ENCODE measurements around the gene PDCD7.
A peak's percentile ranks its signal among the peaks of the same experiment; 100 is the strongest.

DNA sequence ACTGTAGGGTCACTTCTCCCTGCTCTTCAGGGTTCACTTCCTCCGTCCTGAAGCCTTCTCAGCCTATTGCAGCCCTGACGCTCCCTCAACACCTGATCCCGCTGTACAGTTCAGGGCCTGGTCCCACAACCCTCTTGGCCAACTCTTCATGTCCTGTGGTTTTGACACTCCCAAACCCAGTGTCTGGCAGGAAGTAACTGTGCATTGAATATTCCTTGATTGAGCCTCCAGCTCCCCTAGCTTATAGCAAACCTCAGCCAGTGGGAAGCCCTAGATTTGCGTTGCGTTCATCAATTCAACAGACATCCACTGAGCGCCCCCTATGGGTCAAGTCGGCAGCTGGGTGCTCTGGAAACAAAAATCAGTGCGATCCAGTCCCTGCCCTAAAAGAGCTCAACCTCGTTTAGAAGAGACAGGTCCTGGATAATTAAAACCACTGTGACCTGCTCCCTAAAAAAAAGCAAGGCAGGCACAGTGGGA lies 32.2 kb downstream of the PDCD7 start:
- TF ChIP-seq, protein P1, sequence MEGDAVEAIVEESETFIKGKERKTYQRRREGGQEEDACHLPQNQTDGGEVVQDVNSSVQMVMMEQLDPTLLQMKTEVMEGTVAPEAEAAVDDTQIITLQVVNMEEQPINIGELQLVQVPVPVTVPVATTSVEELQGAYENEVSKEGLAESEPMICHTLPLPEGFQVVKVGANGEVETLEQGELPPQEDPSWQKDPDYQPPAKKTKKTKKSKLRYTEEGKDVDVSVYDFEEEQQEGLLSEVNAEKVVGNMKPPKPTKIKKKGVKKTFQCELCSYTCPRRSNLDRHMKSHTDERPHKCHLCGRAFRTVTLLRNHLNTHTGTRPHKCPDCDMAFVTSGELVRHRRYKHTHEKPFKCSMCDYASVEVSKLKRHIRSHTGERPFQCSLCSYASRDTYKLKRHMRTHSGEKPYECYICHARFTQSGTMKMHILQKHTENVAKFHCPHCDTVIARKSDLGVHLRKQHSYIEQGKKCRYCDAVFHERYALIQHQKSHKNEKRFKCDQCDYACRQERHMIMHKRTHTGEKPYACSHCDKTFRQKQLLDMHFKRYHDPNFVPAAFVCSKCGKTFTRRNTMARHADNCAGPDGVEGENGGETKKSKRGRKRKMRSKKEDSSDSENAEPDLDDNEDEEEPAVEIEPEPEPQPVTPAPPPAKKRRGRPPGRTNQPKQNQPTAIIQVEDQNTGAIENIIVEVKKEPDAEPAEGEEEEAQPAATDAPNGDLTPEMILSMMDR (conservative IDR thresholded peaks at IDR 0.05; ENCODE audit: low read depth, low read length), result peak; percentile 79
- no peak for TF ChIP-seq BHLHE40 (IDR thresholded peaks at IDR 0.05; ENCODE audit: low read depth, low read length)
- no peak for TF ChIP-seq POLR2A (IDR thresholded peaks at IDR 0.05; ENCODE audit: low read depth, low read length)
- TF ChIP-seq CEBPB (IDR thresholded peaks at IDR 0.05; ENCODE audit: low read depth, low read length), result no peak
- TF ChIP-seq, protein P2, sequence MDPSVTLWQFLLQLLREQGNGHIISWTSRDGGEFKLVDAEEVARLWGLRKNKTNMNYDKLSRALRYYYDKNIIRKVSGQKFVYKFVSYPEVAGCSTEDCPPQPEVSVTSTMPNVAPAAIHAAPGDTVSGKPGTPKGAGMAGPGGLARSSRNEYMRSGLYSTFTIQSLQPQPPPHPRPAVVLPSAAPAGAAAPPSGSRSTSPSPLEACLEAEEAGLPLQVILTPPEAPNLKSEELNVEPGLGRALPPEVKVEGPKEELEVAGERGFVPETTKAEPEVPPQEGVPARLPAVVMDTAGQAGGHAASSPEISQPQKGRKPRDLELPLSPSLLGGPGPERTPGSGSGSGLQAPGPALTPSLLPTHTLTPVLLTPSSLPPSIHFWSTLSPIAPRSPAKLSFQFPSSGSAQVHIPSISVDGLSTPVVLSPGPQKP (IDR thresholded peaks at IDR 0.05; ENCODE audit: borderline replicate concordance, low read depth, low read length), result no peak
- no peak for TF ChIP-seq NFE2L2 (IDR thresholded peaks at IDR 0.05; ENCODE audit: low read depth, low read length)
- peak; percentile 80 for TF ChIP-seq RAD21 (IDR thresholded peaks at IDR 0.05; ENCODE audit: low read length)
- no peak for TF ChIP-seq MAZ (IDR thresholded peaks at IDR 0.05; ENCODE audit: borderline replicate concordance, low read depth, low read length)
- TF ChIP-seq, protein P3, sequence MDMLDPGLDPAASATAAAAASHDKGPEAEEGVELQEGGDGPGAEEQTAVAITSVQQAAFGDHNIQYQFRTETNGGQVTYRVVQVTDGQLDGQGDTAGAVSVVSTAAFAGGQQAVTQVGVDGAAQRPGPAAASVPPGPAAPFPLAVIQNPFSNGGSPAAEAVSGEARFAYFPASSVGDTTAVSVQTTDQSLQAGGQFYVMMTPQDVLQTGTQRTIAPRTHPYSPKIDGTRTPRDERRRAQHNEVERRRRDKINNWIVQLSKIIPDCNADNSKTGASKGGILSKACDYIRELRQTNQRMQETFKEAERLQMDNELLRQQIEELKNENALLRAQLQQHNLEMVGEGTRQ (IDR thresholded peaks at IDR 0.05; ENCODE audit: low read depth, low read length), result no peak
- TF ChIP-seq FOS (IDR thresholded peaks at IDR 0.05; ENCODE audit: low read depth, low read length), result no peak
- TF ChIP-seq MXI1 (IDR thresholded peaks at IDR 0.05; ENCODE audit: borderline replicate concordance, low read depth, low read length), result no peak
- TF ChIP-seq MAFK (IDR thresholded peaks at IDR 0.05; ENCODE audit: low read depth, low read length), result no peak
